NB4 (cell line): ENCODE measurements around the gene IL1A.

Experiments
- DNase-seq: peaks from one replicate; pipeline ENCODE4 v3.0.0; 2010; ENCODE audit warnings: low read depth
- H3K4me3 ChIP-seq: one replicate; pipeline ENCODE4 v1.5.1; 2011; ENCODE audit warnings: mild to moderate bottlenecking, low read depth, low read length, moderate library complexity
- MAX ChIP-seq: IDR thresholded peaks from 2 replicates; pipeline ENCODE4 v1.6.1; 2011; ENCODE audit warnings: low read depth, low read length
- MYC ChIP-seq: IDR thresholded peaks from 2 replicates; pipeline ENCODE4 v1.6.1; 2011; ENCODE audit warnings: low read depth, low read length
- POLR2A ChIP-seq: IDR thresholded peaks from 2 replicates; pipeline ENCODE4 v1.6.1; 2011; ENCODE audit warnings: mild to moderate bottlenecking; ENCODE audit not compliant: insufficient read length; ENCODE audit errors: extremely low read depth
- TF ChIP-seq, protein P1 (sequence below): IDR thresholded peaks from one replicate; pipeline ENCODE4 v1.5.1; 2012; ENCODE audit warnings: low read depth, low read length

IL1A gene

GRCh38 chr2:112787729-112788393, 3.6 kb upstream of the IL1A start:
- TF ChIP-seq MAX = no peak
- TF ChIP-seq MYC = peak; percentile 8; the same call in 1 of the 2 replicates

GRCh38 chr2:112787294-112787693, 3.0 kb upstream of the IL1A start:
- no peak for DNase-seq
- TF ChIP-seq, protein P1, sequence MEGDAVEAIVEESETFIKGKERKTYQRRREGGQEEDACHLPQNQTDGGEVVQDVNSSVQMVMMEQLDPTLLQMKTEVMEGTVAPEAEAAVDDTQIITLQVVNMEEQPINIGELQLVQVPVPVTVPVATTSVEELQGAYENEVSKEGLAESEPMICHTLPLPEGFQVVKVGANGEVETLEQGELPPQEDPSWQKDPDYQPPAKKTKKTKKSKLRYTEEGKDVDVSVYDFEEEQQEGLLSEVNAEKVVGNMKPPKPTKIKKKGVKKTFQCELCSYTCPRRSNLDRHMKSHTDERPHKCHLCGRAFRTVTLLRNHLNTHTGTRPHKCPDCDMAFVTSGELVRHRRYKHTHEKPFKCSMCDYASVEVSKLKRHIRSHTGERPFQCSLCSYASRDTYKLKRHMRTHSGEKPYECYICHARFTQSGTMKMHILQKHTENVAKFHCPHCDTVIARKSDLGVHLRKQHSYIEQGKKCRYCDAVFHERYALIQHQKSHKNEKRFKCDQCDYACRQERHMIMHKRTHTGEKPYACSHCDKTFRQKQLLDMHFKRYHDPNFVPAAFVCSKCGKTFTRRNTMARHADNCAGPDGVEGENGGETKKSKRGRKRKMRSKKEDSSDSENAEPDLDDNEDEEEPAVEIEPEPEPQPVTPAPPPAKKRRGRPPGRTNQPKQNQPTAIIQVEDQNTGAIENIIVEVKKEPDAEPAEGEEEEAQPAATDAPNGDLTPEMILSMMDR = no peak
- TF ChIP-seq MYC = no peak

More at GRCh38 chr2:112787729-112788393, 3.6 kb upstream of the IL1A start:
- no peak overlapping the region for H3K4me3 ChIP-seq
- peak; percentile 91 for DNase-seq

GRCh38 chr2:112783187-112783714, 1.0 kb downstream of the IL1A start:
- TF ChIP-seq MYC = no peak
- TF ChIP-seq, protein P1 = no peak
- no peak for TF ChIP-seq POLR2A
- no peak for TF ChIP-seq MAX
- no peak for DNase-seq
- no peak overlapping the region for H3K4me3 ChIP-seq

More at GRCh38 chr2:112787294-112787693, 3.0 kb upstream of the IL1A start:
- H3K4me3 ChIP-seq = no peak overlapping the region

- no peak for TF ChIP-seq MAX
- no peak for TF ChIP-seq MYC
- TF ChIP-seq, protein P1 = no peak
- no peak for TF ChIP-seq POLR2A
- no peak overlapping the region for H3K4me3 ChIP-seq
- DNase-seq = no peak
Measured at GRCh38 chr2:112782234-112782799, 2.0 kb downstream of the IL1A start.

- TF ChIP-seq POLR2A (no peak), MAX (no peak), MYC (no peak)
- TF ChIP-seq, protein P1 = no peak
- H3K4me3 ChIP-seq = no peak overlapping the region
- no peak for DNase-seq
Measured at GRCh38 chr2:112779598-112779997, 4.7 kb downstream of the IL1A start.

DNA sequence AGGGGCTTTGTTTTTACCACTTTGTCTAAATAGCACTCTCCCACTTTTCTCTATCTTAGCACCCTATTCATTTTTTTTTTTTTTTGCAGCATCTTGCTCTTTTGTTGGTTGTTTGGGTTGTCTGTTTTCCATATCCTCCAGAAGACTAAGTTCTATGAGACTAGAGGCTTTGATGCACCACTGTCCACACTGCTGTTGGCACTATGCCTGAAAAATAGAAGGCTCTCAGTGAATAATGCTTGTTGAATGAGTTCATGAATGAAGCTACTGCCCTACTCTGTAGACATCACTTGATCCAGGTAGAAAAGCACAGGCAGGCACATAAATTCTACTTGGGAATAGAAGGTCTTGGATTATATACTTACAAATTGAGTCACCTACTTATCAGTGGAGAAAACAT, 7.3 kb downstream of the IL1A start:
- TF ChIP-seq MAX (no peak), POLR2A (no peak), MYC (no peak)
- TF ChIP-seq, protein P1 = no peak
- H3K4me3 ChIP-seq = no peak overlapping the region
- DNase-seq = no peak
